ENCODE measurements around the gene CXXC1. TPM values are rescaled to one million over a fixed set of nuclear protein-coding genes. Genes with fewer than 3 reads are reported as not detected.
"Not testable (repeated sequence)": the region's sequence is repeated elsewhere in the genome, so short reads cannot be mapped to it uniquely, and the experiment has no call there.

Gene CXXC1
- total RNA-seq, 1 donor from 2014 or later: 78.6 TPM

GRCh38 chr18:50247561-50247960 is 39.9 kb downstream of the CXXC1 start:
- intact Hi-C loops (cut with DNase I): no loop called here
- no peak for DNase-seq (ENCODE audit: extremely low spot score in 2 of 2)
- Histone ChIP-seq H3K27ac (no peak overlapping the region), H3K4me3 (no peak overlapping the region), H3K27me3 (no peaks in the 10 kb centered on the region), H3K36me3 (no peaks in the 10 kb centered on the region), H3K9me3 (no peaks in the 10 kb centered on the region), H3K4me1 (no peaks in the 10 kb centered on the region)
- TF ChIP-seq POLR2AphosphoS5 (IDR thresholded peaks at IDR 0.05; ENCODE audit: insufficient read depth in 1 of 2, low read depth in 1 of 2): no peak
- TF ChIP-seq, protein P1, sequence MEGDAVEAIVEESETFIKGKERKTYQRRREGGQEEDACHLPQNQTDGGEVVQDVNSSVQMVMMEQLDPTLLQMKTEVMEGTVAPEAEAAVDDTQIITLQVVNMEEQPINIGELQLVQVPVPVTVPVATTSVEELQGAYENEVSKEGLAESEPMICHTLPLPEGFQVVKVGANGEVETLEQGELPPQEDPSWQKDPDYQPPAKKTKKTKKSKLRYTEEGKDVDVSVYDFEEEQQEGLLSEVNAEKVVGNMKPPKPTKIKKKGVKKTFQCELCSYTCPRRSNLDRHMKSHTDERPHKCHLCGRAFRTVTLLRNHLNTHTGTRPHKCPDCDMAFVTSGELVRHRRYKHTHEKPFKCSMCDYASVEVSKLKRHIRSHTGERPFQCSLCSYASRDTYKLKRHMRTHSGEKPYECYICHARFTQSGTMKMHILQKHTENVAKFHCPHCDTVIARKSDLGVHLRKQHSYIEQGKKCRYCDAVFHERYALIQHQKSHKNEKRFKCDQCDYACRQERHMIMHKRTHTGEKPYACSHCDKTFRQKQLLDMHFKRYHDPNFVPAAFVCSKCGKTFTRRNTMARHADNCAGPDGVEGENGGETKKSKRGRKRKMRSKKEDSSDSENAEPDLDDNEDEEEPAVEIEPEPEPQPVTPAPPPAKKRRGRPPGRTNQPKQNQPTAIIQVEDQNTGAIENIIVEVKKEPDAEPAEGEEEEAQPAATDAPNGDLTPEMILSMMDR (IDR thresholded peaks at IDR 0.05): no peak
- TF ChIP-seq POLR2A (IDR thresholded peaks at IDR 0.05): no peak

DNA sequence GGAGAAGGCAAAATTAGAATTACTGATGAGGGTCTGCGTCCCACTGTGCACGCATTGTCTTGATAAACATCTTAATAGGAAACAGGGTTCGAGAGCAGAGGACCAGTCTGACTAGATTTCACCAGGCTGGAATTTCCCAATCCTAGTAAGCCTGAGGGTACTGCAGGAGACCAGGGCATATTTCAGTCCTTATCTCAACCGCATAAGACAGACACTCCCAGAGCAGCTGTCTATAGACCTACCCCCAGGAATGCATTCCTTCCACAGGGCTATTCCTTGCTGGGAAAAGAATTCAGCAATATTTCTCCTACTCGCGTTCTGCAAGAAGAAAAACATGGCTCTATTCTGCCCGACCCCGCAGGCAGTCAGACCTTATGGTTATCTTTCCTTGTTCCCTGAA is 45.7 kb downstream of the CXXC1 start:
- H3K4me3 ChIP-seq; intact Hi-C loops (cut with DNase I); H3K4me1 ChIP-seq; H3K27ac ChIP-seq; H3K36me3 ChIP-seq; H3K27me3 ChIP-seq; H3K9me3 ChIP-seq; DNase-seq (ENCODE audit: extremely low spot score in 2 of 2): not testable (repeated sequence)

- TF ChIP-seq, protein P1 (IDR thresholded peaks at IDR 0.05): no peak
- TF ChIP-seq POLR2A (IDR thresholded peaks at IDR 0.05) (no peak), POLR2AphosphoS5 (IDR thresholded peaks at IDR 0.05; ENCODE audit: insufficient read depth in 1 of 2, low read depth in 1 of 2) (no peak)
- no peak for DNase-seq (ENCODE audit: extremely low spot score in 2 of 2)
- no peak overlapping the region for H3K27ac ChIP-seq
- no peaks in the 10 kb centered on the region for H3K36me3 ChIP-seq
- no peaks in the 10 kb centered on the region for H3K27me3 ChIP-seq
- no peaks in the 10 kb centered on the region for H3K4me1 ChIP-seq
- intact Hi-C loops (cut with DNase I): no loop called here
- peaks cover 5% of the 10 kb centered on the region for H3K9me3 ChIP-seq
- H3K4me3 ChIP-seq: no peak overlapping the region
Observed at GRCh38 chr18:50240080-50240563, 47.4 kb downstream of the CXXC1 start.

DNA sequence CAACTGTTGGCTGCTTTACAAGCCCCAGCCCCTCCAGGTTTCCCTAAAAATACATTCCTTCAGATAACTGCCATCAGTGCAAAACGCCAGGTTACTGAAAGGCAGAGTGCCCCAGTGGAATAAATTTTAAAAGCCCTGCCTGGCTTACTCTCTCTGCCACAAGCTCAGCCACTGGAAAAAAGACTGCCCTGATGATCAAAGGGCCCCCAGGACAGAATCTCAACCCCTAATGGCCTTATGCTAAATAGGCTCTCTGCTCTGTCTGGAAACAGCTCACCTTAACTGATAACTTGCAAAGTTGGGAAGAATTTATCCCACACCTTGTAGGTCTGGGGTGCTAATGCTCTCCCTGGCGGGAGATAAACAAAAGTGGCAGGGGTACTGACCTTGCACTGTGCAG is 55.1 kb downstream of the CXXC1 start:
- no peak for DNase-seq (ENCODE audit: extremely low spot score in 2 of 2)
- H3K27ac ChIP-seq: no peak overlapping the region
- H3K36me3 ChIP-seq: no peaks in the 10 kb centered on the region
- no peak overlapping the region for H3K4me3 ChIP-seq
- intact Hi-C loops (cut with DNase I): no loop called here
- H3K27me3 ChIP-seq: no peaks in the 10 kb centered on the region
- H3K4me1 ChIP-seq: no peaks in the 10 kb centered on the region
- TF ChIP-seq, protein P1 (IDR thresholded peaks at IDR 0.05): no peak
- TF ChIP-seq POLR2A (IDR thresholded peaks at IDR 0.05) (no peak), POLR2AphosphoS5 (IDR thresholded peaks at IDR 0.05; ENCODE audit: insufficient read depth in 1 of 2, low read depth in 1 of 2) (no peak)
- no peaks in the 10 kb centered on the region for H3K9me3 ChIP-seq

Small RNA genes within 50 kb of the gene (small RNA-seq; reads per million reads assigned to genes)
- gene RNA5SP458: not detected

Other genes starting within 250 kb of the CXXC1 start
- 22.6 TPM for gene MYO5B, start 92.5 kb downstream of the CXXC1 start, total RNA-seq
- gene CFAP53, start 21.2 kb downstream of the CXXC1 start, total RNA-seq: not detected
- gene MBD1, start 6.2 kb downstream of the CXXC1 start, total RNA-seq: 85.7 TPM
- gene SKA1, start 87.4 kb upstream of the CXXC1 start, total RNA-seq: 0.74 TPM

Data from vagina (tissue), 2 donors.